Ishikawa (cell line): ENCODE measurements around the gene ALG11.

Experiments used
- CEBPB ChIP-seq: IDR thresholded peaks from 2 replicates; pipeline ENCODE4 v1.6.1; 2012
- EP300 ChIP-seq: IDR thresholded peaks from 2 replicates; pipeline ENCODE4 v1.6.1; 2012; ENCODE audit warnings: borderline replicate concordance
- FOXM1 ChIP-seq: IDR thresholded peaks from 2 replicates; pipeline ENCODE4 v1.6.1; 2012; ENCODE audit warnings: low read depth, borderline replicate concordance
- REST ChIP-seq: IDR thresholded peaks from 2 replicates; pipeline ENCODE4 v1.6.1; 2012; ENCODE audit warnings: low read depth, mild to moderate bottlenecking

GRCh38 chr13:52036037-52036436, 23.8 kb downstream of the ALG11 start:
- TF ChIP-seq REST (no peak), EP300 (no peak), FOXM1 (no peak), CEBPB (no peak)
